Smooth muscle cell of bladder (primary cell): Measurements from ENCODE around the gene PCDHB5. TPM values are rescaled to one million over a fixed set of nuclear protein-coding genes. Genes with fewer than 3 reads are reported as not detected.

ENCODE experiments used
- total RNA-seq: library from RNA; depleted of rRNA; stranded (reverse); fragments of >200 nt; gene quantifications from 2 replicates; pipeline ENCODE4 v1.2.3, GENCODE V29; 2014

Gene PCDHB5
- 0.57 and 1.4 TPM in 2 replicates for total RNA-seq

DNA sequence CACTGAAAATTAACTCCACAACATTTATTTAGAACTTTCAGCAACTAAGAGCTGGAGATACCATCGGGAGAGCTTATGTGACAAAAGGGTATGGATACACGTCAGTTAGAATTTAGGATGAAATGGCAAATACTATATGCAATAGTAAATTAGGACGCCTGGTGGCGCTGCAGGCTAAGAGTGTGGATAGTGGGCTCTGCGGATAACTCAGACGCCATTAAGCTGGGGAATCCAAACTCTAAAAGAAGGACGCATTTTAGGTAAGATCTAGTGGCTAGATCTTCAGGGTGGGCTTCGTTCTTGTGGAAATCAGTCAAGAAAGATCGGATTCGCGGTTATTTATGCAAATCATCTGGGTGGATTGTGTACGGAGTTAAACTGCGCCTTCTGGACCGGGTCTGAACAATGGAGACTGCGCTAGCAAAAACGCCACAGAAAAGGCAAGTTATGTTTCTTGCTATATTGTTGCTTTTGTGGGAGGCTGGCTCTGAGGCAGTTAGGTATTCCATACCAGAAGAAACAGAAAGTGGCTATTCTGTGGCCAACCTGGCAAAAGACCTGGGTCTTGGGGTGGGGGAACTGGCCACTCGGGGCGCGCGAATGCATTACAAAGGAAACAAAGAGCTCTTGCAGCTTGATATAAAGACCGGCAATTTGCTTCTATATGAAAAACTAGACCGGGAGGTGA is at the start of gene PCDHB5:
Gene PCDHB5 (plus strand): TSS at position 177 of the 688 bp plus-strand sequence. CDS start 229 bp downstream, at position 406.

DNA sequence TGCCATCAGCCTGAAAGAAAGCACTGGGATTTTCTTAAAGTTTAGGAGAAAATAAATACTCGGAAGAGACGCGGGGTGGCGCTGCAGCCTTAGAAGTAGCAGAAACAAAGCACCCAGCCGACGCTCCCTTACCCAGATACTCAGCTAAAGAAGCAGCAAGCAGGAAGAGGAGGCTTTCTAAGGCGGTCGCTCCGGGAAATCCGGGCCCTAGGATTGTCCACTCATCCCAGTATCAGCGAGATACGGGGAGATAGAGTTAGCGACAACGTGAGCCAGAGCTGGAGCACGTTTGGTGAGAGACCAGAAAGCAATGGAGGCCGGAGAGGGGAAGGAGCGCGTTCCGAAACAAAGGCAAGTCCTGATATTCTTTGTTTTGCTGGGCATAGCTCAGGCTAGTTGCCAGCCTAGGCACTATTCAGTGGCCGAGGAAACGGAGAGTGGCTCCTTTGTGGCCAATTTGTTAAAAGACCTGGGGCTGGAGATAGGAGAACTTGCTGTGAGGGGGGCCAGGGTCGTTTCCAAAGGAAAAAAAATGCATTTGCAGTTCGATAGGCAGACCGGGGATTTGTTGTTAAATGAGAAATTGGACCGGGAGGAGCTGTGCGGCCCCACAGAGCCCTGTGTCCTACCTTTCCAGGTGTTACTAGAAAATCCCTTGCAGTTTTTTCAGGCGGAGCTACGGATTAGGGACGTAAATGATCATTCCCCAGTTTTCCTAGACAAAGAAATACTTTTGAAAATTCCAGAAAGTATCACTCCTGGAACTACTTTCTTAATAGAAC is 40.3 kb upstream of the PCDHB5 start, which contains the start of gene PCDHB2:
Gene PCDHB2 (plus strand): TSS at position 135 of the 782 bp plus-strand sequence. CDS start 176 bp downstream, at position 311.

DNA sequence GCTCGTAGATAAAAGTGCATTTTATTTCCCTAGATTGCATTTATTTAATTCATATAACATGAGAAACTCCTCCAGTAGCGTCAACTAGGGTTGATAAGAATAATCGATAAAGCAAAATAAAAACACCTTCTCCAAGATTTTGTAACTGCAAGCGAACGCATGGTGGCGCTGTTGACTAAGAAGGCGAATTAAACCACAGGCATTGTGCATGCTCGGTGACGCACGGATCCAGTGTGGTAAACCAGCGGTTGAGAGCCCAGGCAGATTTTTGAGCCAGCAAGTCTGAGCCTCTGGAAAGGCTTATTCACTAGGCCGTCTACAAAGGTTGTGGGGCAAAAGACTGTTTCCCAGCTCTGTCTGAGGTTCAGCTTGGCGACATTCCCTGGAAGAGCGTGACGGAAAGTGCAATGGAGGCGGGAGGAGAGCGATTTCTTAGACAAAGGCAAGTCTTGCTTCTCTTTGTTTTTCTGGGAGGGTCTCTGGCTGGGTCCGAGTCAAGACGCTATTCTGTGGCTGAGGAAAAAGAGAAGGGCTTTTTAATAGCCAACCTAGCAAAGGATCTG is 34.7 kb upstream of the PCDHB5 start, which contains the start of gene PCDHB3:
Gene PCDHB3 (plus strand): TSS at position 231 of the 563 bp plus-strand sequence. CDS start 177 bp downstream, at position 408.

DNA sequence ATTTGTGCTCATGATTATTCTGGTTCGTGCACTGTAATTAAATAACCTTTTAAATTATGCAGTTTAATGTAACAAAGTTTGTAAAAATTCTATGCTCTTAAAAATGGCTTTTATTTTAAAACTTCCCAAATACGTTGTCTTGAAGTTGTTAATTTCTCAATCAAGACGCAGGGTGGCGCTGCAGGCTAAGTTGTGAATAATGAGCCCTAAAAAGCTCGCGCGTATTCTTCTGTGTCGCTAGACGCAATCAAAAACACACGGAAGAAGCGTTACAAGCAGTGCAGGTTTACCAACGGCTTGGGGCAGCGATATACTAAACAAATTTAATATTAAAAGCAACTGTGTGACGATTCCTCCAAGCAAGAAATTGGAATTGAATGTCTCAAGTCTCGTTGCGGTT is 13.4 kb upstream of the PCDHB5 start, which contains the start of gene PCDHB4:
Gene PCDHB4 (plus strand): TSS at position 256 of the 400 bp plus-strand sequence. CDS start 181 bp downstream, outside the sequence.

DNA sequence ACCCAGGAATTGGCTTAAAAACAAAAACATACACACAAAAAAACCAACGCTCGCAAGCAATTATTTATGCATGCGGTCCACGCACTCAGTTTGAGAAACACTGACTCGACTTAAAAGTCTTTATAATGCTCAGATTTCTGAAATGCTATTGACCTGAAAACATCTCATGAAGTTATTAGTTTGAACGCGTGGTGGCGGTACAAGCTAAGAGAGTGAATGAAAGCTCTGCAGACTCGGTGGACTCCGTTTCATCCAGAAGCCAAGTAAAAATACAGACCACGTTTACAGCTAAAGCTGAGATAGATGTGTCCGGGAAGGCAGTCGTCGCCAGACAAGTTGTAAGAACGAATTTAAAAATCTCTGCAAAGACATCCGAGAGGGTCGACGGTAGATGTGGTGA is 14.8 kb downstream of the PCDHB5 start, which contains the start of gene PCDHB6:
Gene PCDHB6 (plus strand): TSS at position 246 of the 400 bp plus-strand sequence. CDS start 201 bp downstream, outside the sequence.

DNA sequence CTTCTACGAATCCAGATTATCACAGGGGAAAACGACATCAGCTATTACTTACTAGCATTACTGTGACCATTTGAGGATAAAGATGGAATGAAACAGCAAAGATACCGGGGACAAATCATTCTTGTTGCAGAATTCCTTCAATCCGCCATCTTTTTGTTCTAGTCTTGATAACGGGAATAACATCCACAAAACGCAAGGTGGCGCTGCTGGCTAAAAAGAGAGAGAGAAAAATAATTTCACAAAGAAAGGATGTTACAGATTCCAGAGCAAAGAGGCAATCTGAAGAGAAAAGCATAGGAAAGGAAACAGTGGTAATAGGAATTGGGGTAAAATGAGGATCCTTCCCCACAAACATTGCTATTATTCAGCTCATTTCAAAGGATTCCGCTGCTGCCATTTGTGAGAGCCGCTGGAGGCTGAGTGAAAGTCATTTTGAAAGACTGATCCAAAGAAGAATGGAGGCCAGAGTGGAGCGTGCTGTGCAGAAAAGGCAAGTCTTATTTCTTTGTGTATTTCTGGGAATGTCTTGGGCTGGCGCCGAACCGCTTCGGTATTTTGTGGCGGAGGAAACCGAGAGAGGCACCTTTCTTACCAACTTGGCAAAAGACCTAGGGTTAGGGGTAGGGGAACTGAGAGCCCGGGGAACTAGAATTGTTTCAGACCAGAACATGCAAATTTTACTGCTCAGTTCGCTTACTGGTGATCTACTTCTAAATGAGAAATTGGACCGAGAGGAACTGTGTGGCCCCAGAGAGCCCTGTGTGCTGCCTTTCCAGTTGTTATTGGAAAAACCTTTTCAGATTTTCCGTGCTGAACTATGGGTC is 37.6 kb downstream of the PCDHB5 start, which contains the start of gene PCDHB7:
Gene PCDHB7 (plus strand): TSS at position 264 of the 824 bp plus-strand sequence. CDS start 192 bp downstream, at position 456.

DNA sequence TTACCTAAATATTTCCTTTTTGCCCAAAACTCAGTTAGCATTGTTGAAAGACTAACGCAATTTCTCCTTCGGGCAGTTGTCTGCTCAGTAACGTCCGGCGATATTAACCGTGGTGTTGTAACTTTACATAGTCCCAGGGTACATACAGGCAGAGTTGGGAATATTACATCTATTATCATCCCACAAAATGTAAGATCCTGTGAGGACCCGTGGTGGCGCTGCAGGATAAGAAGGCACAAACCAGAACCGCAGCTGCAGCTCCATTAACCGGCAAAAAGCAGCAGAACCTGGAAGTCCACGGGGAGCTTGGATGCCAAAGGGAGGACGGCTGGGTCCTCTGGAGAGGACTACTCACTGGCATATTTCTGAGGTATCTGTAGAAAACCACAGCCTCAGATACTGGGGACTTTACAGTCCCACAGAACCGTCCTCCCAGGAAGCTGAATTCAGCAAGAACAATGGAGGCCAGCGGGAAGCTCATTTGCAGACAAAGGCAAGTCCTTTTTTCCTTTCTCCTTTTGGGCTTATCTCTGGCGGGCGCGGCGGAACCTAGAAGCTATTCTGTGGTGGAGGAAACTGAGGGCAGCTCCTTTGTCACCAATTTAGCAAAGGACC is 42.7 kb downstream of the PCDHB5 start, which contains the start of gene PCDHB8:
Gene PCDHB8 (plus strand): TSS at position 214 of the 615 bp plus-strand sequence. CDS start 245 bp downstream, at position 459.

DNA sequence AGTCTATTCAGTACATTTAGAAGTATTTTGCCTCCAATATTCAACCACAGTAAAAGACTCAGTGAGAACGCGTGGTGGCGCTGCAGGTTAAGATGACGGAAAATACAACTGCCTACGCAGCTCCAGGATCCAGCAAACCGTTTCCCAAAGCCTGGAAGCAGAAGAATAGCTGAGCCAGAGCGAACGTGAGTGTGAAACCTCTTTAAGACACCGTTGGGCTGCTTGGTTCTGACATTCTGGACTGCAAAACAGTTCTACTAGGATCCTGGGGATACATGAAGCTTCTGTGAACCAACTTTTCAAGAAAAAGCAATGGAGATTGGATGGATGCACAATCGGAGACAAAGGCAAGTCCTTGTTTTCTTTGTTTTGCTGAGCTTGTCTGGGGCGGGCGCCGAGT is 47.2 kb downstream of the PCDHB5 start, which contains the start of gene PCDHB16:
Gene PCDHB16 (plus strand): TSS at position 140 of the 400 bp plus-strand sequence. CDS start 173 bp downstream, at position 313.

DNA sequence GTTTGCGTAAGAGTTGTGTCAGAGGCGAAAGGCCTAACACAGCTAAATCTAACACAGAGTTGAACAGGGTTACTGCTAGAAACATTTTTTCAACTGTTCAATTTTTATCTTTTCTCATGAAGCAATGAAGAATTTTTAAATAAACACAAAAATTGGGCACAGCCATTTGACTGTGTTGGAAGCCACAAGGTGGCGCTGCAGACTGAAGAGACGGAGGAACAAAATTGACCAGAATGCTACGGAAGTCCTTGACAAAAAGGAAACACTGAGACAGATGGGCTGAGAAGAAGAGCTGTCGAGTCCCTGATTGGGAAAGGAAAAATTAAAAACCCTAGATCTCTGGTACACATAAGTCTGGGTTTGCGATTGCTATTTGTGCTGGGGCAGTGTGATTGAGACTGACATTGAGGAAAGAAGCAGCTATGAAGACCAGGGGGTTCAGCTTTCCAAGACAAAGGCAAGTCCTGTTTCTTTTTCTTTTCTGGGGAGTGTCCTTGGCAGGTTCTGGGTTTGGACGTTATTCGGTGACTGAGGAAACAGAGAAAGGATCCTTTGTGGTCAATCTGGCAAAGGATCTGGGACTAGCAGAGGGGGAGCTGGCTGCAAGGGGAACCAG is 52.0 kb downstream of the PCDHB5 start, which contains the start of gene PCDHB9:
Gene PCDHB9 (plus strand): TSS at position 265 of the 616 bp plus-strand sequence. CDS start 158 bp downstream, at position 423.

Other genes starting within 250 kb of the PCDHB5 start
- 0.14 and 0.18 TPM in 2 replicates for gene PCDHAC1, start 208.9 kb upstream of the PCDHB5 start, total RNA-seq
- gene PCDHAC2, start 168.7 kb upstream of the PCDHB5 start, total RNA-seq: 0.14 and 0.28 TPM in 2 replicates
- not detected in 2 replicates for gene PCDHB1, start 83.8 kb upstream of the PCDHB5 start, total RNA-seq
- gene PCDHB2, start 40.6 kb upstream of the PCDHB5 start, total RNA-seq: 1.6 and 1.8 TPM in 2 replicates
- gene PCDHB3, start 34.7 kb upstream of the PCDHB5 start, total RNA-seq: 0.55 and 0.57 TPM in 2 replicates
- gene PCDHB4, start 13.4 kb upstream of the PCDHB5 start, total RNA-seq: 0.09 and 0.14 TPM in 2 replicates
- under 0.01 and 0.09 TPM in 2 replicates for gene PCDHB6, start 14.9 kb downstream of the PCDHB5 start, total RNA-seq
- 0.18 and 0.71 TPM in 2 replicates for gene PCDHB7, start 37.4 kb downstream of the PCDHB5 start, total RNA-seq
- gene PCDHB8, start 42.6 kb downstream of the PCDHB5 start, total RNA-seq: 0.09 and 0.43 TPM in 2 replicates
- gene PCDHB16, start 47.2 kb downstream of the PCDHB5 start, total RNA-seq: 0.18 and 0.85 TPM in 2 replicates
- 0.09 and 0.14 TPM in 2 replicates for gene PCDHB9, start 52.0 kb downstream of the PCDHB5 start, total RNA-seq
- 0.28 and 0.71 TPM in 2 replicates for gene PCDHB10, start 57.1 kb downstream of the PCDHB5 start, total RNA-seq
- gene PCDHB11, start 64.4 kb downstream of the PCDHB5 start, total RNA-seq: 0.18 and 0.28 TPM in 2 replicates
- gene PCDHB12, start 73.5 kb downstream of the PCDHB5 start, total RNA-seq: 0.09 and 0.43 TPM in 2 replicates
- gene PCDHB13, start 78.7 kb downstream of the PCDHB5 start, total RNA-seq: 0.28 TPM in 2 replicates
- 0.46 and 0.85 TPM in 2 replicates for gene PCDHB14, start 88.1 kb downstream of the PCDHB5 start, total RNA-seq
- gene PCDHB15, start 110.2 kb downstream of the PCDHB5 start, total RNA-seq: 0.46 and 0.71 TPM in 2 replicates
- 0.14 and 0.18 TPM in 2 replicates for gene SLC25A2, start 168.8 kb downstream of the PCDHB5 start, total RNA-seq
- gene TAF7, start 185.6 kb downstream of the PCDHB5 start, total RNA-seq: 75.2 and 97.5 TPM in 2 replicates
- 1.1 TPM in 2 replicates for gene PCDHGA1, start 195.3 kb downstream of the PCDHB5 start, total RNA-seq
- gene PCDHGA2, start 203.6 kb downstream of the PCDHB5 start, total RNA-seq: 2.7 and 2.8 TPM in 2 replicates
- gene PCDHGA3, start 208.6 kb downstream of the PCDHB5 start, total RNA-seq: 0.85 and 1.4 TPM in 2 replicates
- gene PCDHGB1, start 214.9 kb downstream of the PCDHB5 start, total RNA-seq: 2.3 and 3.3 TPM in 2 replicates
- gene PCDHGA4, start 219.8 kb downstream of the PCDHB5 start, total RNA-seq: 3.3 and 4.5 TPM in 2 replicates
- 2.4 and 2.7 TPM in 2 replicates for gene PCDHGB2, start 224.8 kb downstream of the PCDHB5 start, total RNA-seq
- gene PCDHGA5, start 229.0 kb downstream of the PCDHB5 start, total RNA-seq: 1.3 TPM in 2 replicates
- gene PCDHGB3, start 235.0 kb downstream of the PCDHB5 start, total RNA-seq: 5.3 and 5.4 TPM in 2 replicates
- 3.0 and 3.2 TPM in 2 replicates for gene PCDHGA6, start 238.7 kb downstream of the PCDHB5 start, total RNA-seq
- 4.1 and 4.6 TPM in 2 replicates for gene PCDHGA7, start 247.5 kb downstream of the PCDHB5 start, total RNA-seq